Measurements from ENCODE around the gene GPR137C.

DNA sequence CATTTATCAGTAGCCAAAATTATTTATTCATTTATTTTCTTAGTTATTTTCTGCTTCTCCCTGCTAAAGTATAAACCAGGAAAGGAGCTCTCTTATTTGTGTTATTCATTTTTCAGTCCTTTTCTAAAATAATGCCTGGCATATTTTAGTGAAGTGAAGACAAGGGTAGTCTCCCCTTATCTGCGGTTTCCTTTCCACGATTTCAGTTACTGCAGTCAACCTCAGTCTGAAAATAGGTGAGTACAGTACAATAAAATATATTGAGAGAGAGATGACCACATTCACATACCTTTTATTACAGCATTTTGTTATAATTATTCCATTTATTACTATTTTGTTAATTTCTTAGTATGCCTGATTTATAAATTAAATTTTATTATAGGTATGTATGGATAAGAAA, 57.6 kb downstream of the GPR137C start:
- TF ChIP-seq, protein P1, sequence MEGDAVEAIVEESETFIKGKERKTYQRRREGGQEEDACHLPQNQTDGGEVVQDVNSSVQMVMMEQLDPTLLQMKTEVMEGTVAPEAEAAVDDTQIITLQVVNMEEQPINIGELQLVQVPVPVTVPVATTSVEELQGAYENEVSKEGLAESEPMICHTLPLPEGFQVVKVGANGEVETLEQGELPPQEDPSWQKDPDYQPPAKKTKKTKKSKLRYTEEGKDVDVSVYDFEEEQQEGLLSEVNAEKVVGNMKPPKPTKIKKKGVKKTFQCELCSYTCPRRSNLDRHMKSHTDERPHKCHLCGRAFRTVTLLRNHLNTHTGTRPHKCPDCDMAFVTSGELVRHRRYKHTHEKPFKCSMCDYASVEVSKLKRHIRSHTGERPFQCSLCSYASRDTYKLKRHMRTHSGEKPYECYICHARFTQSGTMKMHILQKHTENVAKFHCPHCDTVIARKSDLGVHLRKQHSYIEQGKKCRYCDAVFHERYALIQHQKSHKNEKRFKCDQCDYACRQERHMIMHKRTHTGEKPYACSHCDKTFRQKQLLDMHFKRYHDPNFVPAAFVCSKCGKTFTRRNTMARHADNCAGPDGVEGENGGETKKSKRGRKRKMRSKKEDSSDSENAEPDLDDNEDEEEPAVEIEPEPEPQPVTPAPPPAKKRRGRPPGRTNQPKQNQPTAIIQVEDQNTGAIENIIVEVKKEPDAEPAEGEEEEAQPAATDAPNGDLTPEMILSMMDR (conservative IDR thresholded peaks at IDR 0.05), result no peak
- no peak for TF ChIP-seq EZH2 (IDR thresholded peaks at IDR 0.05; ENCODE audit: low read depth)

Measured in PC-9 (cell line).